ENCODE data around the gene ELANE.

ELANE gene

GRCh38 chr19:888581-889385 is 36.7 kb downstream of the ELANE start:
- H3K4me3 ChIP-seq (ENCODE audit: low read depth, low read length), result no peak overlapping the region
- TF ChIP-seq CTCF (IDR thresholded peaks at IDR 0.05; ENCODE audit: low read depth, low read length), result no peak

GRCh38 chr19:889662-890295 is 37.7 kb downstream of the ELANE start:
- TF ChIP-seq CTCF (IDR thresholded peaks at IDR 0.05; ENCODE audit: low read depth, low read length), result no peak
- no peak overlapping the region for H3K4me3 ChIP-seq (ENCODE audit: low read depth, low read length)

DNA sequence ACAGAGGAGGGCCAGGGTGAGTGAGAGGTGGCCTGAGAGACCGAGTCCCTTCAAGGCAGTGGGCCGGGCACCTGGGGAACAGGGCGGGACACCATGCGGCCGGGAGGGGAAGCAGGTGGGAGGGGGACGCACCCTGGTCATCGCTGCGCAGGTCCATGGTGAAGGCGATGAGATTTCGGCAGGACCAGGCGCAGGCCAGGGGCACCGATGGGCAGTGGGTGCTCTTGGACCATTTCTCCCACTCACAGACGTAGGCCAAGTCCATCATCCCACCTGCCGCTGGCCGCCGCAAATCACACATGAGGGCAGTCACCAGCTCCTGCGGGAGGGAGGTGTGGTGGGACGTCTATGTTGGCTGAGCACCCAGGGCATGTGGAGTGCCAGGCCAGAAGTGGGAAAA is 38.7 kb downstream of the ELANE start:
- no peak overlapping the region for H3K4me3 ChIP-seq (ENCODE audit: low read depth, low read length)
- no peak for TF ChIP-seq CTCF (IDR thresholded peaks at IDR 0.05; ENCODE audit: low read depth, low read length)

GRCh38 chr19:891421-892200 is 39.5 kb downstream of the ELANE start:
- peak overlapping the region; percentile 81 for H3K4me3 ChIP-seq (ENCODE audit: low read depth, low read length)

DNA sequence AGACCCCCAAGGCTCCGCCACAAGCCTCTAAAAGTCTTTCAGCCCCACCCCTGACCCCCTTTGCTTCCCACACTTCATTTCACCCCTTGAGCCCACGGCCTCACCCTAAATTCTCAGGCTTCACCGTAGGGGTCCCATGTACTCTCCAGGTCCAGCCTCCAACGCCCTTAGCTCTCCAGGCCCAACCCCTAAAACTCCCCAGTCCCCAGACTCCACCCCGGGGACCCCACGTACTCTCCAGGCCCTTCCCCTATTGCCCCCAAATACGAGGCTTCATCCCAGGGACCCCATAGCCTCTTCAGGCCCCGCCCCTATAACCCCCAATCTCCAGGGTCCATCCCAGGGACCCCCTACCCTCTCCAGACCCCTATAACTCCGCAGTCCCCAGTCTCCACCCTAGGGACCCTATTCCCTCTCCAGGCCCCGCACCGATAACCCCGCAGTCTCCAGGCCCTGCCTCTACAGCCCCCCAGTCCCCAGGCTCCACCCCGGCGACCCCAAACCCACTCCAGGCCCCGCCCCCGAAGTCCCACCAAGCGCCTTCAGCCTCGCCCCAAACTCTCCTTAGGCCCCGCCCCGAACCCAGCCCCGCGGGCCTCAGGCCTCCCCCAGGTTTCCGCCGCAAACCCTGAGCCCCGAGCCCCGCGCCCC is 40.3 kb downstream of the ELANE start:
- peak overlapping the region; percentile 81 for H3K4me3 ChIP-seq (ENCODE audit: low read depth, low read length)
- no peak for TF ChIP-seq CTCF (IDR thresholded peaks at IDR 0.05; ENCODE audit: low read depth, low read length)

- no peak for TF ChIP-seq CTCF (IDR thresholded peaks at IDR 0.05; ENCODE audit: low read depth, low read length)
- peak within 1 kb of the TSS; percentile 81 for H3K4me3 ChIP-seq (ENCODE audit: low read depth, low read length)
These were observed 41.0 kb downstream of the ELANE start, which contains the start of the genes MED16 and RNU6-9 for GRCh38 chr19:892894-893689. Gene MED16 (minus strand): TSS chr19:893187. CDS start chr19:891131, 2,056 bp downstream. Gene RNU6-9 (plus strand): TSS chr19:893484.

DNA sequence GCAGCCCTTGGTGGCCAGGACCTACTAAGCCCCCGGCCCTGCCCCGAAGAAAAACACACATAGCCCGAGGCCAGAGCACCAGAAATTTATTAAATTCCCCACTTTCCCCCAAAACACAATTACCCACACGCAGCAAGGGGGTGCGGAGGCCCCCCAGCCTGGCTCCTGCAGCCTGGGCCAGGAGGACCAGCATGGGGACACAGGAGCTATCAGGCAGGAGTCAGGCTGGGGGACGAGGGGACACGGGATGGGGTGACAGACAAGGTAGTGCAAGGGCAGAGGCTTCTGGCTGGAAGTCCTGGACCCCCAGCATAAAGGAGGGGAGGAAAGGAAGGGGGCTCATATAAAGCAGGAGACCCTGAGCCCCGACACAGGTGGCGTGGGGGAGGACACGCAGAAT is 44.3 kb downstream of the ELANE start:
- H3K4me3 ChIP-seq (ENCODE audit: low read depth, low read length), result no peak overlapping the region
- TF ChIP-seq CTCF (IDR thresholded peaks at IDR 0.05; ENCODE audit: low read depth, low read length), result no peak
